ENCODE measurements around the gene COMT.
A peak's percentile ranks its signal among the peaks of the same experiment; 100 is the strongest.
"Not testable (repeated sequence)": the region's sequence is repeated elsewhere in the genome, so short reads cannot be mapped to it uniquely, and the experiment has no call there.

COMT gene

GRCh38 chr22:19941365-19942082 lies at the start of gene COMT, which contains the start of gene TXNRD2:
TSS of gene COMT (plus strand) at chr22:19941772. CDS start at chr22:19962527, 20,755 bp downstream.
TSS of gene TXNRD2 (minus strand) at chr22:19941818. CDS start at chr22:19941803, 15 bp downstream.
- DNase-seq (ENCODE audit: low spot score): peak; percentile 88

- peak; percentile 47 for DNase-seq (ENCODE audit: low spot score)
These were observed 49.2 kb upstream of the COMT start for GRCh38 chr22:19892257-19892879.

- DNase-seq (ENCODE audit: low spot score): no peak
These were observed 48.6 kb upstream of the COMT start for GRCh38 chr22:19892925-19893324.

GRCh38 chr22:19893363-19893762 lies 48.2 kb upstream of the COMT start:
- no peak for DNase-seq (ENCODE audit: low spot score)

DNA sequence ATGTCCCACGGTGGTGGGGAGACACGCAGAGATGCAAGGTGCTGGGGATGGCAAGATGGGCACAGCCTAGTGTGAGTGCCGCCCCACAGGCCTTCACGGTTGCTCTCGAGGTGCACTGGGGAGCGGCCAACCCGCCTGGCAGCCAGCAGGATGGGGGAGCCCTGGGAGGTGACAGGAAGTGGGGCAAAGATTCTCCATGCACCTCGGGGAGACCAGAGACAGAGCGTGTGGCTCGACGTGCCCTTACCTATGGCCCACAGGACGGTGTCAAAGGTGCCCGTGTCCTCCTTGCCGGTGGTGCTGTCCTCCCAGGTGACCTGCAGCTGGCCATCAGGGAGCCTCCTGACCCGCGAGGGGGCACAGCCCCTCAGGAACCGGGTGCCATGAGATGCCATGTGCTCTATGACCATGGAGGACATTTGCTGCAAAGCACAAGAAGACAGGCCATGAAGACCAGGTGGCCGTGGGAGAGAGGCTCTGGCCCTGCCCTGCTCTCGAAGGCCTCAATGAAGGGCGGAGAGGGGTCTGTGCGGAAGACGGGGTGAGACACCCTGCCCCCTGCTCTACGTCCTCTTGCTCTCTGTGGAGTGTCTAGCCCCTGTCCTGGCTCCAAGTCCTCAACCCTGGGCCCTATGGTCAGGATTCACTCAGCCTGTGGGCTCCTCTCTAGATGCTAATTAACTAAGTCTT lies 46.3 kb upstream of the COMT start:
- no peak for DNase-seq (ENCODE audit: low spot score)

DNA sequence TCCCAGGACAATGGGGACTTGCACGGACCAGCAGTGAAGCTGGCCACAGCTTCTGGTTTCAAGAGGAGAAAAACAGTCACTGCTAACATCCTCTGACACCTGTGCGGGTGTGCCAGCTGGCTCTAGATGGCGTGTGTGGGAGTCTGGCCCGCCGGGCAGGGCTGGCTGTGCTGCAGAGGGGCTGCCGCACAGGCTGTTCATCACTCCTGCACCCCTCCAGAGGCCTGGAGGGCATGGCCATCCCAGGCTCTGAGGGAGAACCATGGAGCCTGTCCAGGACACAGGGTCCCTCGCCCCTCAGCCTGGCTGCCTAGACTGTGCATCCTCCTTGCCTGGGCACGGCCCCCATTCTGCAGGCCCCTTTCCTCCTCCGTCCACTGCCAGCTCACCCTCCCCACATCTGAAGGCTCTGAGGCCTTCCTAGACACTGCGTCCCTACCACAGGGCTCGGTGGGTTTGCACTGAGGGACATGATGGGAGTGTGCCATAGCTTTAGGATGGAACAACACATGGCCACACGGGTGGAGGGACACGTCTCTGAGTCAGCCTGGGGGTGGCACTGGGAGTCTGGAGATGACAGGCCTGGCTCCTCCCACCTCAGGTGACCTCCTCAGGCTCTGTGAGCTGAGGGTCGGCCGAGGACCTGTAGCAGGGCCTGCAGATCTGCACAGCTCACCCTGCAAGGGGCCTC lies 44.8 kb upstream of the COMT start:
- DNase-seq (ENCODE audit: low spot score): peak; percentile 49

GRCh38 chr22:19897726-19898125 lies 43.8 kb upstream of the COMT start:
- DNase-seq (ENCODE audit: low spot score): no peak

- DNase-seq (ENCODE audit: low spot score): no peak
These were observed 43.4 kb upstream of the COMT start for GRCh38 chr22:19898145-19898544.

DNA sequence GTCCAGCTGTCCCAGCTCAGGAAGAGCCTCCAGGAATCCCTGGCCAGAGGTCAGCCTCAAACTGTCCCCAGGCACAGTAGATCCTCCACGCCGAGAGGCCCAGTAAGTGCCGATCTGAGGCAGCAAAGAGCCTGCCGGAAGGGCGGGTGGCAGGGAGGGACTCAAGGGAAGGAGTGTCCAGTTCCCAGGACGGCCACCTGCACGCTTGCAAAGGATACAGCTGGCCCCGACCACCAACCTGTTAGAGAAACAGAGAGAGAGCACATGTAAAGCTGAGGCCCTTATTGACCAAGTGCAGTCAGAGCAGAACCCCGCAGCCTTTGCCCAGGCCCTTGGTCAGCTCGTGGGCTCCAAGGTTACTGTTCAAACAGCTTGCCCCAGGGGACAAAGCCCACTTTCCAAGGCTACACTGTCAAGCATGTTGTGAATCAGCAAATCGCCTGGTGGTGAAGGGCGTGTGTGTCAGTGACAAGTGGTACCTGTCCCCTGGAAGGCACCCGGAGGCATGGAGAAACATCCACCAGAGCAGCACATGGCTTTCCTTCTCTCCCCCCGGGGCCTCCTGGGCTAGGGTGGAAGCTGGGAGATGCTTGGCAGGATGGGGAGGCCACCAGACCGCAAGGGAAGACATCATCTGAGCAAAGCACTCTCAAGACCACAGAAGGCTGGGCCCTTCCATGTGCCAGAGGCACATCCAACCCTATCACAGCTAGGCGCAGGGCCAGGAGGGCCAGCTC lies 42.6 kb upstream of the COMT start:
- DNase-seq (ENCODE audit: low spot score): no peak

- DNase-seq (ENCODE audit: low spot score): no peak
These were observed 40.7 kb upstream of the COMT start for GRCh38 chr22:19900707-19901436.

GRCh38 chr22:19901577-19902244 lies 39.9 kb upstream of the COMT start:
- DNase-seq (ENCODE audit: low spot score): no peak

GRCh38 chr22:19902245-19902715 lies 39.3 kb upstream of the COMT start:
- DNase-seq (ENCODE audit: low spot score): no peak

DNA sequence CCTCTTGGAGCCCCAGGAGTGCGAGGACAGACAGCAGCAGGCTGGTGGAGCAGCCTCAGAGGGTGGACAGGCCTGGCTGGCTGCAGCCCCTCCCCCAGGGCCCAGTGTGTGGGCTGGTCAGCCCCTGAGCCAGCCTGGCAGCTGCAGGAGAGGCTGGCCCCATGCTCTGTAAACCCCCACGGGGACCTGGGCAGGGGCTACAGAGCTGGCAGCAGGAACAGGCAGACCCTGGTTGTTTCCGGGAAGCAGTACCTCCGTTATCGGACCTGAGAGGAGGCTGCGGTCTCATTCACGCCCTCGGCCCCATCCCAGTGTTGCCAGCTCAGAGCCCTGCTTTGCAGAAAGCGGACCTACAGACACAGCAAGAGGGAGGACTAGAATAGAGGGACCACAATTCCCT lies 38.5 kb upstream of the COMT start:
- DNase-seq (ENCODE audit: low spot score): no peak

GRCh38 chr22:19903513-19903912 lies 38.1 kb upstream of the COMT start:
- DNase-seq (ENCODE audit: low spot score): no peak

DNA sequence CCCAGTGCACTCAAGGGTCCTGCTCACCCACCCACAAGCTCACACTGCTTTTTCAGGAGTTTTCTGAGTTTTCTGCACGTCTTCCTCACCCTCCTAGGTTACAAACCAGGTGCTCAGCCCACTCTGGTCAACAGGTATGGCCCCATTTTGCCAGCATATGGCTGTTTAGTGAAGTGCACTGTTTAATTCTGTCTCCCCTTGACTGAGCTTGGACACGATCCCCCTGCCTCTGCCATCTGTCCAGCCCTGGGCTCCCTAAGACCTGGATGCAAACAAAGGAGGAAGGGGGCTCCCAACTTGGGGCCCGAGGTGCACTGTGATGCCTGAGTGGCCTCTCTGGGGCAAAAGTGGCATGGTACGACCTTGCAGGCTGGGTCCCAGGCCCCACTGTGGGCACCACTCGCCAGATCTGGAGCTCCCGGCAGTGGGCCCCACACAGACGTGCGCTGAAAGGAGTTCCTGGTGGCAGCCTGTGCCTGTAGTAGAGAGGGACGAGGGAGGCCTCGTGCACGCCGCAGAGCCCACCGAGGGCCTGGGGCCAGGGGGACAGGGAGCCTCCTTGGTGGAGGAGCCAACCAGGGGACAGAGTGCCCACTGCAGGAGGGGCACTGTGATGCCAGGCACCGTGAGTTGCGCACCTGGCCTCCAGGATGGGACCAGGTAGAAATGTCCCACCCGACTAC lies 37.3 kb upstream of the COMT start:
- DNase-seq (ENCODE audit: low spot score): no peak

GRCh38 chr22:19904935-19905334 lies 36.6 kb upstream of the COMT start:
- no peak for DNase-seq (ENCODE audit: low spot score)

DNA sequence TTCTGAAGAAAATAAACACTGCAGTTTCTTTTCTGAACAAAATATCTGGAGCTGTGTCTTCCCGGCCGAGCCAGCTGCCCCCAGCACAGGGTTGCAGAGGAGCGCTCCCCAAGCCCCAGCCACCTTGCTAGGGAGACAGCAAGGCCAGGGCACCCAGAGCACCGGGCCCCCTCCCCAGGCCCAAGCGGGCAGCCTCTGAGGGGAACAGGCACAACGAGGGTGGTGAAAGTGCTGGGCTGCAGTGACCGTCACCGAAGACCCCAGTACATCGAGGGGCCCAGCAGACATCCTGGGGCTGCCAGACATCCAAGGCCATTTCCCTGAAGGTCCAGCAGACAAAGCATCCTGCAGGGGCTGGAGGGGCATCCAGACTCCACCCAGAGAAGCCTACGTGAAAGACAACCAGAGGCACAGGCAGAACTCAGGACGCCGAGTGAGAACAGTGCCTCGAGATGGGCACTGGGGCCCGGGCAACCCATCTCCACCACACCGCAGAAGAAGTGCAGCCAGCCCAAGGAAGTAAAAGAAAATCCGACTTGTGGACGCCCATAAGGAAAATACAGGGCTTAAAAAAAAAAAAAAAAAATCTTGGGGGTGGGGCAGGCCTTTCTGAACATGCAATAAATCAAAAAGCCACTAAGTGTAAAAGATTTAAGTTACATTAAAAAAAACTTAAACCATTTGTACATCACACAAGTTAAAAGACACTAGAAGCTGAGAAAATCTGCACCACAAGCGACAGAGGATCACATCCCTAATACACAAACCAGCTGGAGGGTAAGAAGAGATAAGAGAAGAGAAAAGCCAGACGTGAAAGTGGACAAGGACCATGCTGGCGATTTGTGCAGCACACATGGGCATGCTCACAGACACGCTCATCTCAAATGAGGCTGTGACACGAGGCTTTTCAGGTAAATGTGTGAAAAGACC lies 36.0 kb upstream of the COMT start:
- DNase-seq (ENCODE audit: low spot score): no peak

DNA sequence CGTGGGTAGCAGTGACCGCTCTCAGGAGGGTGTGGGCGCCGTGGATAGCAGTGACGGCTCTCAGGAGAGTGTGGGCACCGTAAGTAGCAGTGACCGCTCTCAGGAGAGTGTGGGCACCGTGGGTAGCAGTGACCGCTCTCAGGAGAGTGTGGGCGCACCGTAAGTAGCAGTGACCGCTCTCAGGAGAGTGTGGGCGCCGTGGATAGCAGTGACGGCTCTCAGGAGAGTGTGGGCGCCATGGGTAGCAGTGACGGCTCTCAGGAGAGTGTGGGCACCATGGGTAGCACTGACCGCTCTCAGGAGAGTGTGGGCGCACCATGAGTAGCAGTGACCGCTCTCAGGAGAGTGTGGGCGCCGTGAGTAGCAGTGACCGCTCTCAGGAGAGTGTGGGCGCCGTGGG lies 34.7 kb upstream of the COMT start:
- DNase-seq (ENCODE audit: low spot score): not testable (repeated sequence)

DNA sequence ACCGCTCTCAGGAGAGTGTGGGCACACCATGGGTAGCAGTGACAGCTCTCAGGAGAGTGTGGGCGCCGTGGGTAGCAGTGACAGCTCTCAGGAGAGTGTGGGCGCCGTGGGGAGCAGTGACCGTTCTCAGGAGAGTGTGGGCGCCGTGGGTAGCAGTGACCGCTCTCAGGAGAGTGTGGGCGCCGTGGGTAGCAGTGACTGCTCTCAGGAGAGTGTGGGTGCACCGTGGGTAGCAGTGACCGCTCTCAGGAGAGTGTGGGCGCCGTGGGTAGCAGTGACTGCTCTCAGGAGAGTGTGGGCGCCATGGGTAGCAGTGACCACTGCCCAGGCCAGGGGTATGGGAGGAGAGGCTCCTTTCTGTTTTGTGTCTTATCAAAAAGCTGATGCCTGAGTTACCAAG lies 33.7 kb upstream of the COMT start:
- not testable (repeated sequence) for DNase-seq (ENCODE audit: low spot score)

Measured in germinal center (tissue), 1 donor.